KMS-11 (cell line): ENCODE measurements around the gene GNAO1.

Experiments used
- H2AFZ ChIP-seq: fragments of 200-600 bp; sonication (generic); 2 replicates; pipeline ENCODE4 v1.6.1; 2016; ENCODE audit warnings: antibody characterized with exemption, mixed run types, low read depth
- H3K27ac ChIP-seq: fragments of 200-600 bp; sonication (generic); 2 replicates; pipeline ENCODE4 v1.6.1; 2016; ENCODE audit warnings: mild to moderate bottlenecking, mixed run types
- H3K27me3 ChIP-seq: fragments of 200-600 bp; sonication (generic); 2 replicates; pipeline ENCODE4 v1.6.1; 2017; ENCODE audit warnings: mild to moderate bottlenecking, low read depth, mixed run types, moderate library complexity; ENCODE audit not compliant: insufficient read depth
- H3K36me3 ChIP-seq: fragments of 200-600 bp; sonication (generic); 2 replicates; pipeline ENCODE4 v1.6.1; 2017; ENCODE audit warnings: mild to moderate bottlenecking, mixed run types; ENCODE audit not compliant: insufficient read depth
- H3K4me1 ChIP-seq: fragments of 200-600 bp; sonication (generic); 2 replicates; pipeline ENCODE4 v1.6.1; 2016; ENCODE audit warnings: mild to moderate bottlenecking, low read depth, mixed run types; ENCODE audit not compliant: poor library complexity, severe bottlenecking
- H3K4me2 ChIP-seq: fragments of 200-600 bp; sonication (generic); 2 replicates; pipeline ENCODE4 v1.7.0; 2016; ENCODE audit warnings: mild to moderate bottlenecking, mixed run types
- H3K4me3 ChIP-seq: fragments of 200-600 bp; sonication (generic); IDR thresholded peaks from 2 replicates; pipeline ENCODE4 v1.6.1; 2017; ENCODE audit warnings: low read depth, low read length, mixed read lengths; ENCODE audit not compliant: insufficient read depth
- H3K79me2 ChIP-seq: fragments of 200-600 bp; sonication (generic); 2 replicates; pipeline ENCODE4 v1.6.1; 2016; ENCODE audit warnings: low read depth, mixed run types; ENCODE audit not compliant: insufficient read depth
- H3K9ac ChIP-seq: fragments of 200-600 bp; sonication (generic); 2 replicates; pipeline ENCODE4 v1.6.1; 2016; ENCODE audit warnings: mild to moderate bottlenecking, mixed run types
- H4K20me1 ChIP-seq: fragments of 200-600 bp; sonication (generic); 2 replicates; pipeline ENCODE4 v1.6.1; 2016; ENCODE audit warnings: mild to moderate bottlenecking, mixed run types; ENCODE audit not compliant: insufficient read depth
- CTCF ChIP-seq: fragments of 200-600 bp; sonication (generic); conservative IDR thresholded peaks from 2 replicates; pipeline ENCODE4 v1.6.1; 2017; ENCODE audit warnings: low read depth, mild to moderate bottlenecking, antibody characterized with exemption, low read length, moderate library complexity, mixed read lengths

The GNAO1 gene

GRCh38 chr16:56261656-56262055, 70.4 kb downstream of the GNAO1 start:
- H3K4me2 ChIP-seq, result no peak overlapping the region
- H3K9ac ChIP-seq, result no peak overlapping the region

GRCh38 chr16:56262148-56262547, 70.9 kb downstream of the GNAO1 start:
- H3K36me3 ChIP-seq, result no peaks in the 10 kb centered on the region
- H3K27me3 ChIP-seq, result no peaks in the 10 kb centered on the region
- TF ChIP-seq CTCF, result no peak
- no peaks in the 10 kb centered on the region for H3K4me1 ChIP-seq
- H3K79me2 ChIP-seq, result no peaks in the 10 kb centered on the region
- no peak overlapping the region for H3K9ac ChIP-seq
- no peak overlapping the region for H3K4me3 ChIP-seq
- H4K20me1 ChIP-seq, result no peaks in the 10 kb centered on the region
- H2AFZ ChIP-seq, result no peak overlapping the region
- no peak overlapping the region for H3K4me2 ChIP-seq
- no peak overlapping the region for H3K27ac ChIP-seq

More at GRCh38 chr16:56261656-56262055, 70.4 kb downstream of the GNAO1 start:
- Histone ChIP-seq H2AFZ (no peak overlapping the region), H3K4me1 (no peaks in the 10 kb centered on the region), H4K20me1 (no peaks in the 10 kb centered on the region), H3K36me3 (no peaks in the 10 kb centered on the region), H3K79me2 (no peaks in the 10 kb centered on the region), H3K27me3 (no peaks in the 10 kb centered on the region), H3K27ac (no peak overlapping the region), H3K4me3 (no peak overlapping the region)
- no peak for TF ChIP-seq CTCF

- H3K9ac ChIP-seq, result no peak overlapping the region
- no peaks in the 10 kb centered on the region for H4K20me1 ChIP-seq
- H3K36me3 ChIP-seq, result no peaks in the 10 kb centered on the region
- no peaks in the 10 kb centered on the region for H3K4me1 ChIP-seq
- no peak overlapping the region for H3K27ac ChIP-seq
- H2AFZ ChIP-seq, result no peak overlapping the region
- no peak for TF ChIP-seq CTCF
- H3K27me3 ChIP-seq, result no peaks in the 10 kb centered on the region
- H3K4me3 ChIP-seq, result no peak overlapping the region
- H3K79me2 ChIP-seq, result no peaks in the 10 kb centered on the region
- H3K4me2 ChIP-seq, result no peak overlapping the region
These were observed 71.4 kb downstream of the GNAO1 start for GRCh38 chr16:56262551-56263245.

- H3K4me3 ChIP-seq, result no peak overlapping the region
- H2AFZ ChIP-seq, result no peak overlapping the region
- no peak overlapping the region for H3K9ac ChIP-seq
- no peak overlapping the region for H3K4me2 ChIP-seq
- H3K27me3 ChIP-seq, result no peaks in the 10 kb centered on the region
- H3K79me2 ChIP-seq, result no peaks in the 10 kb centered on the region
- no peaks in the 10 kb centered on the region for H3K36me3 ChIP-seq
- no peaks in the 10 kb centered on the region for H3K4me1 ChIP-seq
- TF ChIP-seq CTCF, result no peak
- no peak overlapping the region for H3K27ac ChIP-seq
- H4K20me1 ChIP-seq, result no peaks in the 10 kb centered on the region
These were observed 72.7 kb downstream of the GNAO1 start for GRCh38 chr16:56263711-56264608.
